GM18520 (cell line): ENCODE data around the gene DICER1.
"Not testable (repeated sequence)": the region's sequence is repeated elsewhere in the genome, so short reads cannot be mapped to it uniquely, and the experiment has no call there.

Experiments
- ATAC-seq: cut with Tn5 transposase; IDR thresholded peaks from one replicate; pipeline ENCODE4 v1.9.1; 2021; ENCODE audit not compliant: unreplicated experiment

The DICER1 gene

DNA sequence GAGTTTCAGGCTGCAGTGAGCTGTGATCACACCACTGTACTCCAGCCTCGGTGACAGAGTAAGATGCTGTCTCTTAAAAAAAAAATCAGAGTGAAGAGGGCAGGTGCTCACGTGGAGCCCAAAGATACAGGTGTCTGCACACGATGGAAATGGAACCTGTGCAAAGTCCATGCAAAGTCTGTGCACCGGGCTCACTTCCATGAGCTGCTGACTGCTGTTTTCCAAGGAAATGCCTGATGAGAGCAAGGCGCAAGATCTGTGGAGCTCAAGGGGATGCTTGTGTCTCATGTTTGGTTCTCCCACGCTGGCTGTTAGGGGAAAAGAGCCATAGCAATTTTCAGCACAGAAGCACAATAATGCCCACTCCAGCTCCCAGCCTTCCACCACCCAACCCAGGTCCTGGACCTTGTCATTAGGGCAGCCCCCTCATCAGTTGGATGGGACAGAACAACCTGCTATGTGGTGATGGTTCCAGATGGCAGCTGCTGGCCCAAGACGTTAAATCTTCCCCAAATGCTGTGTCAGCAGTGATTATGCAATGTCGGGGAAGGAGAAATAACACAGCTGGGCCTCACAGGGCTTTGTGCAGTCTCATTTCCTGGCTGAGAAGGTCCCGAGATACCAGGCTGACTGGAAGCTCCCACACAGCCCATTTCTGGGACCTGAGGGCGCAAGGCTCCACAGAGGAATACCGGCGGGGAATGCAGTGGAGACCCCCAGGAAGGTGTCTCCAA lies 27.9 kb upstream of the DICER1 start:
- no peak for ATAC-seq

DNA sequence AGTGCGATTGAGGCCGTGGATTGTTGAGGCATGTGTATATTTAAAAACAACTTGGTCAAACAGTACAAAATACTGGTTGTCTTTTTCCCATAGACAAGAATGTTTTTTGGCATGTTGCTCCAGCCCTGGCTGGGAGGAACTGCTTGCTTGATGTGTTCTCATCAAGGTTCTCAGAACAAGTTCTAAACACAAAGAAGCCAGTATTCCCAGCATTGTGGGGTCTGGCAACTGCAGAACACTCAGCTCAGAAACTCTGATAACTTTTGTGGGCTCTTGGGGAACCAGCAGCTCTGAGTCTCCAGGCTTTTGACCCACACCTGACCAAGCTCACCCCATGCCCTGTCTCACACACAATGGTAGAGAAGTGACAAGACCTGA lies 27.1 kb upstream of the DICER1 start:
- ATAC-seq: no peak

DNA sequence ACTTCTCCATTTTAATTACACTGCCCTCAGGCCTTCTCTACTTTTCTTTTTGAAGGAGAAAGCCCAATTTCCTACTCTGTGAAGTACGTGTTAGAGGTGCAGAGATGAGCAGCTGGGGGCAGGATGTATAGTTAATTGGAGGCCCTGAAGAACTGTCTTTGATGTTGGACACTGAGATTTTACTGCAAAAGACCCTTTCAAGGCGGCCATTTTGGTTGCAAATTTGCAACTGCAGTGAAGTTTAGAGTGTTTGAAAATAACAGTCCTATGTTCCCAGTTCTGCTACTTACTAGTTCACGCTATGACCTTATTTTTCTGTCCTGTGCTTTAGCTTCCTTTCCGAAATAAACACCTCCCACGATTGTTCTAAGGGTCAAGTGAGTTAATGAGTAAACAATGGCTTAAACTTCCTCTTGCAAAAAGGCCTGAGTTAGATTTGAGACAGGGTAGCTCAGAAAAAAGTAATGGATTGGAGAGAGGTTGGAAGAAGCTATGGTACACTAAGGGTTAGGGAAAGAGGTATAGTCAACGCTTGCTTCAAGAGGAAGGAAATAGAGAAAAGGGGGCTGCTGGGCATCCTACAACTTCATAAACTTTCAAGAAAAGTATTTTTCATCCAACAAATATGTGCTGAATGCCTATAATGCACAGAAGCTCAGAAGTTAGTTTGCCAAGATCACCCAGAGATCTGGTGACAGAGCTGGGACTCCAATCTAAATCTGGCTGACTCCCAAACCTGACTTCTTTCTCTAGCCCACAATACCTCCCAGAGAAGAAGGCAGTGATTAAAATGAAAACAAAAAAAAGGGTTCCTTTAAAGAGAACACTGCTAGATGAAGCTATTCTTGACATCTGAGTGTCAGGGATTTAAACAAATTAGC lies 26.4 kb upstream of the DICER1 start:
- ATAC-seq: no peak

DNA sequence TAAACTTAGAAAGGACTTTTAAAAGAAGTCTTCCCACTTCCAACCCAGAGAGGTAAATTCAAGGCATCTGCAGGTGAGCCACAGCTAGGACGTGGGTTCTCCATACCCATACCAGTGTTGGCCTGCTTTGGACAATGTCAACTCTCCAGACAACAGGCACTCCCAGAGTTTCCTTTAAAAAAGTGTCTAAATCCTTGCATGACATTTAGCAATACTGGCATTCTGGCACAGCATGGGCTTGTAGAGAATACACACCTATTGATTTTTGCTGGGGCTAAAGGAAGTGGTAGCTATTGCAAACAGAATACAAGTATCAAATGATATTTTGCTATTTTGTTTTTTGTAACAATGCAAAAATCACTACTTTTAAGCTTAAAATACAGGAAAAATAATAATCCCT lies 25.8 kb upstream of the DICER1 start:
- no peak for ATAC-seq

DNA sequence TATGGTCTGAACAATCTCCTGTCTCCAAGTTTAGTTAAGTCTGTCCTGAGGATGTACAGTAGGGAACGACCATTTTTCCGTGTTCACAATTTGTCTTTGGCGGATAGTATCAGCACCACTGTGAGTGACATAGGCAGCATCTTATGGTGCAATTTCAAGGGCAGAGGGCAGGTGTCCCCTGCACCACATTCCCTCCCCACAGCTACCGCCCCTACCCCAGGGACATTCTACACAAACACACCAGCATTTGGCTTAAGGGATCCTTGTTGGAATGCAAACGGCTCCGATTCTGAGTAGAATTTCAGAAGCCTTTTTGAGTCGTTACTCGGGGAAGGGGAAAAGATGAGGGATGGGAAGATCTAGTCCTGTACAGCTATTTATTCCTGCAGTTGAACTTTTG lies 25.1 kb upstream of the DICER1 start:
- ATAC-seq: no peak

DNA sequence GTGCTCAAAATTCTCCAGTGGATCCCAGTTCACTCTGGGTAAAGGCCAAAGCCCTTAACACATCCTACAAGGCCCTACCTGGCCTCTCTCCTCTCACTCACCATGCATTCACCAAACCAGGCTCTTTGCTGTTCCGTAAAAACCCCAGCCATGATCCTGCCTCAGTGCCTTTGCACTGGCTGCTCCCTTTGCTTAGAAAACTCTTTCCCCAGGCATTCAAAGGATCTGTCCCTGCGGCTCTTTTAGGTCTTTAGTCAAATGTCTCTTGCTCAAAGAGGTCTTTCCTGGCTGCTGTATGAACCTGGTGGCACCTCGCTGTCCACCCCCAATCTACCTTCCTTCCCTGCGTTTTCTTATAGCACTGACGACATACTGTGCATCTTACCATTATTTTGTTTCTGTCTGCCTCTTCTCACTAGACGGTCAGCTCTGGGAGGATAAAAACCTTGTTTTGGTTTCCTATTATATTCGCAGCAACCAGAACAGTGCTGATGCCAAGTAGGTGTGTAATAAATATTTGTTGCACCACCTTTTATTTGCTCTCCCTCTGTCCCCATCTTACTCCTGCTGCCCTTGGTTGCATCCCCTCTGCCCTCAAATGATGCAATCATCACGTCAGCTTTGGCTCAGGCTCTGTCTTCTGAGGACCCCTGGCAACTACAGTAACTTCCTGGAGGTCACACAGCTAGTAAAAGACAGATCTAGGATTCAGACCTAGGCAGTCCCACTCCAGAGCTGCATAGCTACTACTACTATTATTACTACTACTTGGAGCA lies 23.8 kb upstream of the DICER1 start:
- no peak for ATAC-seq

DNA sequence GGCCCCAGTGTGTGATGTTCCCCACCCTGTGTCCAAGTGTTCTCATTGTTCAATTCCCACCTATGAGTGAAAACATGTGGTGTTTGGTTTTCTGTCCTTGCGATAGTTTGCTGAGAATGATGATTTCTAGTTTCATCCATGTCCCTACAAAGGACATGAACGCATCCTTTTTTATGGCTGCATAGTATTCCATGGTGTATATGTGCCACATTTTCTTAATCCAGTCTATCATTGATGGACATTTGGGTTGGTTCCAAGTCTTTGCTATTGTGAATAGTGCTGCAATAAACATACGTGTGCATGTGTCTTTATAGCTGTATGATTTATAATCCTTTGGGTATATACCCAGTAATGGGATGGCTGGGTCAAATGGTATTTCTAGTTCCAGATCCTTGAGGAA lies 18.3 kb upstream of the DICER1 start:
- ATAC-seq: not testable (repeated sequence)

DNA sequence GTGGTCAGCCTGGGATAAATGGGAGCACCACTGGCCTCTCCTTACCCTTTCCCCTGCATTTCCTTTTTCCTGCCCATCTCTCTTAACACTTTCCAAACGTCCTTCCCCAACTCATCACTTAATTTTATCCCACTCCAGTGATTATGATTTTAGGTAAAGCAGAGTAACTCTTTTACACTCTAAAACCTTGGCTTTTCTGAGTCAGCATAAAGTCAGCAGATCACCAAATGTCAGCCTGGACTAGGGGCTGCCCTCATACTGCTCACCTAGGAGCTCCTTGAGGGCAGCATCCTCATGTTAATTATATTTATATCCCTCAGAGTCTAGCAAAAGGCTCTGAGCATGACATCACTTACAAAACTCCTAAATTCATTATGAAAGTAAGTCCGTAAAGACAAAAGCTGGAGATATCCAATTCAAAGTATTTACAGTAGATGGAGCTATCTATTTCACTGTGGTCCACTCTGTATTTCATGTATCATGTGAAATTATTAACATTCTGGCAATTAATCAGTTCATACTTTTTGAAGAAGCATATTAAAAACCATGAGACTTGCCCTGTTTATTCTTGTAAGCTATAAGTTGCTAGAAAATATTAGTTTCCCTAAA lies 17.0 kb upstream of the DICER1 start:
- no peak for ATAC-seq

DNA sequence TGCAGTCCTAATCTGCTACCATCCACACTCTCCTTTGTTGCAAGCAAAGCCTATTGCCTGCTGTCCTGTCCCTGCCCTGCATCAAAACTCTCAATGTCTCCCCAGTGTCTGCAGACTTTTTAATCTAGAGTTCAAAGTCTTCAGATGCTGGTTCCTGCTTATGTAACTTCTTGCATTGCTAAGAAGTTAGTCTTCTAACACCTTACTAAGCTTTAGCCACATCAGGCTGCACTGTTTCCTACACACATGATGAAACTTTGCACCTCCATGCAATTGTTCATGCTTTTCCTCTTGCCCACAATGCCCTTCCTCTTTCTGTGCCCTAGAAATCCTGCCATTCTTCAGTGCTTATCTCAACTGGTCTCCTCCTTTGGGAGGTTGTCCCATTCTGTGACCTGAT lies 16.2 kb upstream of the DICER1 start:
- no peak for ATAC-seq

DNA sequence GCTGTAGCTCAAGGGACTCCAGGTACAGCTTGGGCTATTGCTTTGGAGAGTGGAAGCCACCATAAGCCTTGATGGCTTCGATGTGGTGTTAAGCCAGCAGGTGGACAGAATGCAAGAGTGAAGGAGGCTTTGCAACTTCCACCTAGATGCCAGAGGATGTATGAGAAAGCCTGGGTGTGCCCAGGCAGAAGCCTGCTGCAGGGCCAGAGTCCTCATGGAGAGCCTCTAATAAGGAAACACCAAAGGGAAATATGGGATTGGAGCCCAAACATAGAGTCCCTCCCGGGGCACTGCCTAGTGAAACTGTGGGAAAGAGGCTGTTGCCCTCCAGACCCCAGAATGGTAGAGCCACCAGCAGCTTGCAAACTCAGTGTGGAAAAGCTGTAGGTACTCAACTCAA lies 9.8 kb upstream of the DICER1 start:
- ATAC-seq: no peak

DNA sequence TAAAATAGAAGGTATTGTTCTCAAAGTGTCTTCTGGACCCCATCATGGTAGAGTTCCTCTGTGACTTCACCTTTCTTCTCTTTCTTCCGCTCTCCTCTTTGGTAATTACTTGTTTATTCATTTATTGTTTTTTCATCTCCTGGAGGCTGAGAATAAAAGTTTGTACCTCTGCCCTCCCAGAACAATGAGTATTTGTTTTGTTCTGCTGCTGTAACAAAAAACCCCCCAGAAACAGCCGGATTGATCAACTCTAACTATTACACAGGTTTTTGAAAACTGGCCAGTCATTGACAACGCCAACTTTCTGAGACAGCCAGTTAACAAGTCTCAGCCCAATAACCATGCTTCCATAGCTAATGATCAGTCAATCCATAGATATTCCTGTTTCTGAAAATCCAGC lies 8.2 kb upstream of the DICER1 start:
- no peak for ATAC-seq

DNA sequence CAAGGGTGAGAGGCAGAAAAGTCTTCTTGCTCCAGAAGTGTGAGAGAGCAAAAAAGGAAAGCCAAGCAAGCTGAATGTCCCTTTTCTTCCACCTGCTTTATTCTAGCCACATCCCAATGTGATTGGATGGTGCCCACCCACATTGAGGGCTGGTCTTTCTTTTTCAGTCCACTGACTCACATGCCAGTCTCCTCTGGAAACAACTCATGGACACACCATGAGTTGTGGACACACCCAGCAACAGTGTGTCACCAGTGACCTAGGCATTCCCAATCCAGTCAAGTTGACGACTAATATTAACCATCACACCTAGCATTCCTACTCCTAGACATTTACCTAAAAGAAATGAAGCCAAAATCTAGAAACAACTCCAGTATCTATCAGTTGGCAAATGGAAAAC lies 7.2 kb upstream of the DICER1 start:
- ATAC-seq: no peak

DNA sequence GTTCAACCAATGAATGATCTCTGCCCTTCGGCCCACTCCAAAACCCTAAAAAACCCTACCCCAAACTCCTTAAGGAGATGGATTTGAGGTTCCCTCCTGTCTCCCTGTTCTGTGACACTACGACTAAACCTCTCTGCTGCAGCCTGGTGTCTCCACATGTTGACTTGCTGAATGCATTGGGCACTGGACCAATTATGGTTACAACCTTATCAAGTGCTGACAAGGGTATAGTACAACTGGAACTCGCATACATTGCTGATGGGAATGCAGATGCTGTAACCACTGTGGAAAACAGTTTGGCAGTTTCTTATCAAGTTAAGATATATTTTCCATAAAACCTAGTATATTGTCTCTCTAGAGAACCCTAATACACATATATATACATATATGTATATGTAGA lies 6.3 kb upstream of the DICER1 start:
- no peak for ATAC-seq

DNA sequence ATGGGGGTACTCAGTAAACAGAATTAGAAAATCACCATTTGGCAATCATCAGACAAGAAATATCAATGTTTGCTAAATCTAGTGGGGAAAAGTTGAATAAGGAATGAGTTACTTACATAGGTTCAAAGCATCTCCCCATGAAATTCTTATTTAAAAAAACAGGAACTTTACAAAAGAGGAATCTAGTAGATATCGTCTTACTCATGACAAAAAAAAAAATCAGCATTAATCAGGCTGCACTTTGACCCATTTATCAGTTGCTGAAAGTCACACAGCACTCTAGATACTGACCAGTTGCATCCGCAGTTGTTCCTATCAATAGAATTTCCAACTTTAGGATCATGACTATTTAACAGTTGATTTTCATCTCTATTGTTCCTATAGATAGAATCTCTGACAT lies 5.8 kb upstream of the DICER1 start:
- no peak for ATAC-seq

DNA sequence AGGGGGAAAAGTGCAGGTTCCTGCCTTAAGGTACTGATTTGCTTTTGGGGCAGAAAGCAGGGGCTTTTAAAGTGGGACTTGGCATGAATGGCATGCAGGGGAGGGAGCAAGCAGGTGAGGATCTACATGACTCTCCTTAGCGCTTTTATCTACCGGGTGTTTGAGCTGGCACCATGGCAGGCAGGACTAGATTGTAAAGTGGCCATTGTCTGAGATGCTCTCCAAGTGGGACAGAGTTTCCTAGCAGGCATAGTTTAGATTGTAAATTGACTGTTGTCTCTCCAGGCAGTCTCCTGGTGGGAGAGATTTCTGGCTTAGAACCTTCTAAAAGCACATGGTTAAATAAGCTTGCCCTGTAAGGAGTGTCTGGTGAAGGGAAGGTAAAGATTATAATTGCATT lies 5.3 kb upstream of the DICER1 start:
- ATAC-seq: no peak

DNA sequence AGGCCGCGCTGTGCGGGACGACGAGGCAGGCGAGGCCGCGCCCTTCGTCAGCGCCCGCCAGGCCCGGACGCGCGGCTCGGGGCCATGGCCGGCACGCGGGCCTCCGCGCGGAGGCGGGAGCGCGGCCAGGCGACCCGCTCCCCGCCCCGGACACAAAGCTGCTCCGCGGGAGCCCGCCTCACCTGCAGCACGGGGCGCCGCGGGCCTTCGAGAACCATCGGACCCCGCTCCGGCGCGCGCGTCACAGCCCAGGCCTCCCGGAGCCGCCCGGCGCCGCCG lies 342 bp downstream of the DICER1 start:
- peak; percentile 23 for ATAC-seq

DNA sequence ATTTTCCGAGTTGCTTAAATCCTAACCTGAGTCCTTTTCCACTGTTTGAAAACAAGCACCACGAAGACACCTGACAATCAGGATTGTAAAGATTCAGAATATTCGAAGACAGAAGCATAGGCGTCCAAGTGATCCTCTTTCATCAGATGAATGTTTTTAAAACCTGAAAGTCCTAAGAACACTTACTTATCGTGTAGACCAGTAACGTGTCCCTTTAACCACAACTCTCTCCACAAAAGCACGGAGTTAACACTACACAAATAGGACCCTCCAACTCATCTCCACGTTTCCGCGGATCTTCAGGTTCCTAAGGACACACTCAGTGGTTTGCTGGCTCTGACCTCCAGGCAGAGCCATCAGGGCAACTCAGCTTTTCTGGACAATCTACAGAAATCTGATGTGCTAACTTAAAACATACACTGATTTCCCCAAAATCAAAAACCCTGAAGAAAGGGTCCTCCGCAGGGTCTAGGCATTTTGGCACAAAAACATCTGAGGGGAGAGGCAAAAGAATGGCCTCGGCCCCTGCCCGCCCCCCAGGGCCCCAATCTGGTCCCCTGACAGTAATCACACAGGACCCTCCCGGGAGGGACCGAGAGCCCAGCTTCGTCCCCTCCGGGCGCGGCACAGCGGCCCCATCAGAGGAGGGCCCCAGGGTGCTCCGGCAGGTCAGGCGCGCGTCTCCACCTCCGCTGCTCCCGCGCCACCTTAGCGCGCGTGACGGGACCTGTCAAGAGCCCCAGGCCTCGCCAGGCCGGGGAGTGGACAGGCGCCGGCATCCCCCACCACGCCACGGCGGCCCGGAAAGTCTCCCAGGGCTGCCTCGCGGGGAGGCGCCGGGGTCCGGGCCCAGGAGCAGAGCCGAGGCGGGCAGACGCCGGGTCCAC lies 925 bp downstream of the DICER1 start:
- peak; percentile 9 for ATAC-seq

DNA sequence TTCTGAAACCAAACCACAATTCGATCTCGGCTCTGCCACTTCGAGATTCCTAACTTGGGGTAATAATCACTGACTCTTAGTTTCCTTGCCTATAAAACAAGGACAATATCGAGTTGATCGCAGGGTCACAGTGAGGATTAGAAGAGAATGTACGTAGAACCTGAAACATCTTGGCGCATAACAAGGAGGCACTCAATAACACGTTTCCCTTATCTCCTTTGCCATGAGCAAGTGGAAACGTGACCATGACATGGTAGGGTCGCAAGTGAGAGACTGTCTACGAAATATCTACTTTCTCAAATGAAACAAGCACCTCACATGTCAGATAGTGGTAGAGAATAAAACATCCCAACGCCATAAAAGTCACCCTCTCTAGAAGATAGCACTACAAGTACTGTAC lies 2.3 kb downstream of the DICER1 start:
- ATAC-seq: no peak

DNA sequence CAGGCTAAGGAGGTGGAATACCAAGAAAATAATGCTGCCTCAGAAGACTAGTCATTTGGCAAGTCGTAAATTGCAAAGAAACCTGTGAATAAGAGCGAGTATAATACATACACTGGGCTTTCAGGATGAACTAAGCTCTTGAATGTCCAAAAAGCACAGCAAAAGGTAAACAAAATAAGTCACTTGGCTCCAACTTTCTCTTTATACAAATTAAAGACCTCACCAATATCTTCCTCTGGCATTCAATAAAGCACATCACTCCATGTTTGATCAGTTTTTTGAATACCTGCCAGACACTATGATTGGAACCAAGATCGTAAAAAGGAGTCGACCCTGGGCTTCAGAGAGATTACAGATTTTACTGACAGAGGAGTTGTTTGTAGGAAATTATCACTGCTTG lies 3.5 kb downstream of the DICER1 start:
- ATAC-seq: no peak

DNA sequence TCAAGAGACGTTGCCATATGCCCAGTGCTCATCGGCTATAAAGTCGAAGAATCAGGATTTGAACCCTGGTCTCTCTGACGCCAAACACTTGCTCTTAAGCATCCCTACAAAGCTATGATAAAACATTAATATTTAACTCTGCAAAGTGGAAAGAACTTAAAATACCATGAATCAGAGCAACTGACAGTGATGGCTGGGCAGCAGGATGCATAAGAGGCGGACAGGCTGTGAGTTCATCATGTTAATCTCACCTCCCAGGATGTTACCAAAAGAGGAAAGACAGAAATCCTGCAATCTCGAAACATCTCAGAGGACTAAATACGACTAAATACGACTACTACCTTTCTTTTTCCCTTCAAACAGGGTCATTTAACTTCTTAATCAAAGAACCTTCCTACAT lies 5.8 kb downstream of the DICER1 start:
- ATAC-seq: no peak

DNA sequence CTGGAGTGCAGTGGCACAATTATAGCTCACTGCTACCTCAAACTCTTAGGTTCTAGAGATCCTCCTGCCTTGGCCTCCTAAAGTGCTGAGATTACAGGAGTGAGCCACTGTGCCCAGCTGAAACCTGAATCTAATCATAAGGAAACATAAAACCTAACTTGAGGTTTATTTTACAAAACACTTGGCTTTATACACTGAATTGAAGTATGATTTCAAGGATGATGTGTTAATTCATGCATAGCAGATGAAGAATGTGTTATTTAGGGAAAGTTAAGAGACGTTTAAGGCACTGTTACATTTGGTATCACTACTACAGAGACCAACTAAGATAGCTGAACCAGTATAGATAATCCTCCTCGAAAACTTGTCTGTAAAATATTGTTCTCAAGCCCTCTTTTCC lies 6.4 kb downstream of the DICER1 start:
- no peak for ATAC-seq
